Stimulated activated CD8-positive, alpha-beta memory T cell treated with anti-CD3 and anti-CD28 coated beads, Interleukin-12 subunit alpha, Interleukin-12 subunit beta, amount 100 ng/mL, for 24 hours (primary cell): Measurements from ENCODE around the gene GHITM.
"Not testable (repeated sequence)": the region's sequence is repeated elsewhere in the genome, so short reads cannot be mapped to it uniquely, and the experiment has no call there.

Experiments
- DNase-seq: peaks from one replicate; pipeline ENCODE4 v3.0.0-alpha.2; 2020; ENCODE audit errors: extremely low read depth

Gene GHITM

GRCh38 chr10:84139126-84140035 is at the start of gene GHITM:
Gene GHITM (plus strand): TSS chr10:84139509. CDS start chr10:84141501, 1,992 bp downstream.
- peak; percentile 97 for DNase-seq

- DNase-seq, result no peak
These were observed 43.4 kb upstream of the GHITM start for GRCh38 chr10:84095811-84096497.

DNA sequence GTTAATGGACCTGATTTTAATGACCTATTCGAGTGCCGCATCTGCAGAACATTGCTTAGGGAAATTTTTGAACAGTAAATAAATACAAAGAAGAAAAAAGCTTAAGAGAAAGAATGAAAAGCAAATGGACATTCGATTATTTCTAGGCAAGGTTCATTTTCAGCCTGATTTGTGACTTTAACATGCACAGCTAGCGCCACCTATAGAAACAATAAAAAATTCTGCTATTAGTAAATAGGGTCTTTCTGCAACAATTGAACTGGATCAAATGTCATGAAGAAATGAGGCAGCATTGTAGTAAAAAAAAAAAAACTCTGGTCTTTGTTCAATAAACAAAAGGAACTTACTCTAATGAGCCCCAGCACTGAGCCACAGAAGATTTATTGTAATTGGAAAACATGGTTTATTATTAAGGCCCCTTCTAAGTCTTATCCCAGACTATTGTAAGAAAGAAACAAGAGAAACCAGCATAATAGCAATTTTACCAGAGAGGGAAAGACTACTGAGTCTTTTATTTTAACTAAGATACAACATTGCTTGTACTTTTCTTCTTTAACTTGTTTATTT is 41.4 kb upstream of the GHITM start:
- DNase-seq, result no peak

DNA sequence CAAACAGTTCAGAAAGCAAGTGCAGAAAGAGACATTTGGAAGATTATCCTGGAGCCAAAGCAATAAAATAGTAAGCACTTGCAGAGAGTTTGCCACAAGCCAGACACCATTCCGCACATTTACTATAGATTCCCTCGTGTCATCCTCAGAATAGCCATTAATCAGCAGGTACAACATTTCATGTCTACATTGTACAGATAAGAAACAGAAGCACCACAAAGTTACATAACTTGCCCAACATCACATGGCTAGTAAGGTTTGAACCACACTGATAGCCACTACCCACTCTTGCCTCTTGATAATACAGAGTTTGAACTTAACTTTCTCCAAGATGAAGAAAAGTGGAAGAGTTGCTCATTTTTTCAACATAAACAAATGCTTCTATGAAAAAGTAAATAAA is 40.6 kb upstream of the GHITM start:
- DNase-seq, result no peak

- DNase-seq, result no peak
These were observed 38.3 kb upstream of the GHITM start for GRCh38 chr10:84101042-84101441.

GRCh38 chr10:84108797-84109196 is 30.5 kb upstream of the GHITM start:
- DNase-seq, result no peak

DNA sequence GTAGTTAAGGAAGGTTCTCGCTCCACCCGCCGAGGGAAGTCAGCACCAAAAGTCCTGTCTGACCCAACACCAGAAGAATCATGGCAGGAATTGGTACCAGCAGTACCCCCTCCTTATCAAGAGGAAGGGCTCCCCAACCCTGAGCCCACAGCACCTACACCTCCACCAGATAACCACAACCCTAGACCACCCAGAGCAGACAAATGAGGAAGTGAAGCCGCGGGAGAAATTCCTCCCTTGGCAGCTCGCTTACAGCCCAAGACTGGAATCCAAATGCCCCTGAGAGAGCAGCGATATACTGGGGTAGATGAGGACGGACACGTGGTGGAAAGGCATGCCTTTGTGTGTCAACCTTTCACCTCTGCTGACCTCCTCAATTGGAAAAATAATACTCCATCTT is 29.5 kb upstream of the GHITM start:
- not testable (repeated sequence) for DNase-seq

DNA sequence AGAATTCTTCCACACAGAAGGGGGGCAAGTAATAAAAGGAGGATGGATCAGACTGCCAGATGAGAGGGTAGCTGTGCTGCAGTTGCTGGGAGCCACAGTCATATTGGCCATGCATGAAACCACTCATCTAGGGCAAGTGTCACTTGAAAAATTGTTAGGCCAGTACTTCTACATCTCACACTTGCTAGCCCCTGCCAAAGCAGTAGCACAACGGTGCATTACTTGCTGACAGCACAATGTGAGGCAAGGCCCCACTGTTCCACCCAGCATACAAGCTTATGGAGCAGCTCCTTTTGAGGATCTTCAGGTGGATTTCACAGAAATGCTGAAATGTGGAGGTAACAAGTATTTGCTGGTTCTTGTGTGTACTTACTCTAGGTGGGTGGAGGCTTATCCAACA is 25.8 kb upstream of the GHITM start:
- DNase-seq, result not testable (repeated sequence)

DNA sequence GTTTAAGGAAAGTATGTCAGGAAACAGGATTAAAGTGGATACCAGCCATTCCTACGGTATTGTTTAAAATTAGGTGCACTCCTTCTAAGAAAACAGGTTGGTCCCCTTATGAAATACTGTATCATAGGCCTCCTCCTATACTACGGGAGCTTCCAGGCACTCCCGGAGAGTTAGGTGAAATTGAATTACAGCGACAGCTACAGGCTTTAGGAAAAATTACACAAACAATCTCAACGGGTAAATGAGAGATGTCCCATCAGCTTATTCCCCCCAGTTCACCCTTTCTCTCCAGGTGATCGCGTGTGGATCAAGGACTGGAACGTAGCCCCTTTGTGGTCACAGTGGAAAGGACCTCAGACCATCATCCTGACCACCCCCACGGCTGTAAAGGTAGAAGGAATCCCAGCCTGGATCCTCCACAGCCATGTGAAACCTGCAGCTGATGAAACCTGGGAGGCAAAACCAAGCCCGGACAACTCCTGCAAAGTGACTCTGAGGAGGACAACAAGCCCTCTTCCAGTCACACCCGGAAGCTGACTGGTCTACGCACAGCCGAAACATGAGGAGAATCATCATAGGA is 25.1 kb upstream of the GHITM start:
- DNase-seq, result no peak

DNA sequence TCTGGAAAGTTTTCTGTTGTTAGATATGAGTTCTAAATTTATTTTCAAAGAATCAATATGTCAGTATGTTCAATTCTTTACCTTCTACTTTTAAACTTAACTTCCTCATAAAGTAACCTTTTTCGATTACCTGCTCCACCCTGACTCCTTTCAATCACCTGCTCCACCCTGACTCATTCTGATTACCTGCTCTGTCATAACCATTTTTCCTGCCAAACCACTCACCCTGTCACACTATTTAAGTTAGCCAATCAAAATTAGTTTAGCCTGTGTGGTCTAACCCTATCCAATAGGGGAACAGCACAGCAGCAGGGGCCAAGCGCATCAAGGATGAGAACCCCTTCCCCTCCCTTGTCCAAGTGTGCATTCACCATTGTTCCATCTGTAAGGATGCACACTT is 22.1 kb upstream of the GHITM start:
- DNase-seq, result not testable (repeated sequence)

DNA sequence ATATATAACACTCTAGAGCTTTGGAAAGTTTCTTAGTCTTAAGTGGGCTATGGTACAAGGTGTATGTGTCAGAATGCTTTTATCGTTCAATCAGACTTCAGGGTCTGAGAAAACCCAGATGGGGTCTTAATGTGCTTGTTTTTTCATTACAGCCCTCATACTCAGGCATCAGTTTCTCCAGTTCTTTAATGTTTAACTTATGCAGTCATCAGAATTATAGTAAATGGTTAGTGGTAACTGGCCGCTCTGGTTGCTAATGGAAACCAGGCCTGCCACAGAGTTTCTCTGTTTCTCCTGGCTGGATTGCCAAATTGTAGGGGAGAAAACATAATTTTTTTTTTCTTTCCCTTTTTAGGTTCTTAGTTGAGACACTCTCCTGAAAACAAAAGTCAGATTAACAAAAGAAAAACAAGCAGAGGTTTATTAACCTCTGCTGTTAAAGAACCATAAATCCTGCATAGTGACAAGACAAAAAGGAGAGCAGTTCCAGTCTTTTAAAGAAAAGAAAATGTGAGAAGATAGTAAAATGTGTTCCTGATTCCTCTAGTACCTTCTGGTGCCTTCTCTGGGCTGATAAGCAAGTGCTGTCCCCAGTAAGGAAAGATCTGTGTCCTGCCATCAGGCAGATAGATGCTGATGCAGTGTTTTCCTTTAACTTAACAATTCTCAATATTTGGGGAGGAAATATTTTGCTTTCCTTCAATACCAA is 21.5 kb upstream of the GHITM start:
- no peak for DNase-seq

DNA sequence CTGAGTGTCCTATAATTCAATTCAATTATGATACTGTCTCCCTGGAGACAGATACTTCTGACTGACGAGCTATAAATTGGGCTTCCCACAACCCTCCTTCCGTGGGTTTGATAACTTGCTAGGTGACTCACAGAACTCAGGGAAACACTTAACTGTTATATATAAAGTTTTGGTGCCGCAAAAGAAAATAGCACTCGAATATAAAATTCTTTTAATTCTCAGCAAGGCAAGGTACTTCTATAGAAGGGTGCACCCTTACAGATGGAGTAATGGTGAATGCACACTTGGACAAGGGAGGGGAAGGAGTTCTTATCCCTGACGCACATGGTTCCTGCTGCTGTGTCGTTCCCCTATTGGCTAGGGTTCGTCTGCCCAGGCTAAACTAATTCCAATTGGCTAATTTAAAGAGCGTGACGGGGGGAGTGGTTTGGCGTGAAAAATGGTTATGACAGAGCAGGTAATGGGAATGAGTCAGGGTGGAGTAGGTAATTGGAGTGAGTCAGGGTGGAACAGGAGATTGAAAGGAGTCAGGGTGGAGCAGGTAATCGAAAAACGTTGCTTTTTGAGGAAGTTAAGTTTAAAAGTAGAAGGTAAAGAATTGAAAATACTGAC is 20.8 kb upstream of the GHITM start:
- no peak for DNase-seq

GRCh38 chr10:84123362-84123761 is 15.9 kb upstream of the GHITM start:
- DNase-seq, result no peak

GRCh38 chr10:84125910-84126784 is 13.2 kb upstream of the GHITM start:
- DNase-seq, result not testable (repeated sequence)

GRCh38 chr10:84126785-84127167 is 12.5 kb upstream of the GHITM start:
- no peak for DNase-seq

- no peak for DNase-seq
These were observed 3.5 kb upstream of the GHITM start for GRCh38 chr10:84135836-84136235.

DNA sequence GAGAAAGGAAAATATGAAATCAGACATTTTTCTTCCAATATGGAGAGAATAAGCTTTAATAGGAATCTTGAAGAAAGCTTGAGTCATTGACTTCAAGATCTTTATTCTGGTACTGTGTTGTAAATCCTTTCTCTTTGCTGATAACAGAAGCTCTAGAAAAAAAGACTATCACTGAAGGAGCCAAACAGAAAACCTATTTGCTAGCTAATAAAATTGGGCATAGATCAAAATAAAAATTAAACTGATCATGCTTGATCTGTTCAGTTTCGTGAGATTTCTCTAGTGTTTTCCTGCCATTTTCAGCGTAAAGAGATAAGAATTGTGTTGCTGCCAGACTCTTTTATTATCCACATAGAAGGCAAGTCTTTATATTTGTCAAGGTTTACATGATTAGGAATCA is 1.5 kb upstream of the GHITM start:
- no peak for DNase-seq

- DNase-seq, result peak; percentile 25
These were observed 707 bp upstream of the GHITM start for GRCh38 chr10:84138478-84139125.

- no peak for DNase-seq
These were observed 699 bp downstream of the GHITM start for GRCh38 chr10:84140036-84140379.

DNA sequence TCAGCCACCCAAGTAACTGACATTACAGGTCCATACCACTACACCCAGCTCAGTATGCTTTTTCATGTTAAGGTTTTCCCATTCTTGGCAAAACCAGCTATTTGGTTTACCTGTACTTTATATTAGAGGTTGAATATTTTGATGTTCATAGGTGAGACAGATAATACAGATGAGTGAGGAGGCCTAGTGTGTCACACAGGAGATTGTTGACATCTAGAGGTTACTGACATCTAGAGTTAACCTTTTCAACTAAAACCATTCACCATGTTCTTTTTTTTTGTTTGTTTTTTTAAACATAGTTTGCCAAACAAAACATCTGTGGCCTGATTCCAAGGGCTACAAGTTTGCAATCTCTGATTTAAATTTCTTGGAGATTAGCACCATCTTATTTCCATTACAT is 8.0 kb downstream of the GHITM start:
- no peak for DNase-seq
